AG09319 (cell line): ENCODE data around the gene GFY.

Experiments
- DNase-seq: peaks from one replicate; pipeline ENCODE4 v3.0.0-alpha.2; 2010; ENCODE audit warnings: low read depth; ENCODE audit errors: extremely low read depth
- CTCF ChIP-seq: IDR thresholded peaks from 2 replicates; pipeline ENCODE4 v1.5.1; 2011; ENCODE audit warnings: low read depth, mild to moderate bottlenecking, inconsistent platforms, low read length, moderate library complexity

GFY gene

GRCh38 chr19:49448432-49448786 lies 23.2 kb downstream of the GFY start:
- TF ChIP-seq CTCF, result no peak
- no peak for DNase-seq

- TF ChIP-seq CTCF, result no peak
These were observed 25.2 kb downstream of the GFY start for GRCh38 chr19:49450405-49450804.

GRCh38 chr19:49451430-49452181 lies 26.4 kb downstream of the GFY start, which contains the start of gene PIH1D1:
TSS of gene PIH1D1 (minus strand) at chr19:49451814. CDS start at chr19:49451574, 240 bp downstream.
- TF ChIP-seq CTCF, result peak; percentile 18
- peak; percentile 97 for DNase-seq

More at GRCh38 chr19:49450405-49450804, 25.2 kb downstream of the GFY start:
- no peak for DNase-seq

- DNase-seq, result peak; percentile 94
- no peak for TF ChIP-seq CTCF
These were observed 28.0 kb downstream of the GFY start, which contains the start of gene ALDH16A1 for GRCh38 chr19:49453013-49453756. TSS of gene ALDH16A1 (plus strand) at chr19:49453225. CDS start at chr19:49453332, 107 bp downstream.

GRCh38 chr19:49453757-49454240 lies 28.6 kb downstream of the GFY start:
- DNase-seq, result no peak

GRCh38 chr19:49455773-49456172 lies 30.6 kb downstream of the GFY start:
- TF ChIP-seq CTCF, result no peak

More at GRCh38 chr19:49453757-49454240, 28.6 kb downstream of the GFY start:
- no peak for TF ChIP-seq CTCF

GRCh38 chr19:49456326-49456725 lies 31.1 kb downstream of the GFY start:
- peak; percentile 43 for DNase-seq
- TF ChIP-seq CTCF, result no peak

More at GRCh38 chr19:49455773-49456172, 30.6 kb downstream of the GFY start:
- peak; percentile 56 for DNase-seq
